HCT116 (cell line): ENCODE data around the gene MYOF. TPM values are rescaled to one million over a fixed set of nuclear protein-coding genes. Genes with fewer than 3 reads are reported as not detected.
A peak's percentile ranks its signal among the peaks of the same experiment; 100 is the strongest.
"Not testable (repeated sequence)": the region's sequence is repeated elsewhere in the genome, so short reads cannot be mapped to it uniquely, and the experiment has no call there.

Experiments used
- ATAC-seq: fragments of 200-7000 bp; cut with Tn5 transposase; 2 replicates; pipeline ENCODE4 v1.9.1; 2020; ENCODE audit warnings: mild to moderate bottlenecking, moderate library complexity
- BruUV-seq: library from RNA; stranded (reverse); fragments of 400-500 nt; replicated peaks from 2 replicates; lab custom pipeline; 2021; lab: Mats Ljungman, UMichigan
- CTCF ChIA-PET: fragments of 300-600 bp; sonication (Branson Sonifier 250); formaldehyde crosslinking; loops from one replicate; lab custom pipeline; 2021; ENCODE audit warnings: antibody characterized with exemption; lab: Charles Lee
- POLR2A ChIA-PET: fragments of 300-600, 350-600 bp; sonication (Branson Sonifier 250); formaldehyde crosslinking; loops from one replicate; lab custom pipeline; 2021; ENCODE audit warnings: antibody characterized with exemption; lab: Charles Lee
- RAD21 ChIA-PET, 2 experiments: fragments of 300-600 bp; sonication (Branson Sonifier 250); formaldehyde crosslinking; loops; one replicate each; lab custom pipeline; 2023; ENCODE audit warnings: low total read pairs in 2 of 2; ENCODE audit not compliant: uncharacterized antibody in 2 of 2, unreplicated experiment in 2 of 2, low non-redundant PET in 1 of 2; lab: Charles Lee
- DNase-seq: peaks from one replicate; pipeline ENCODE4 v3.0.0-alpha.2; 2010; ENCODE audit warnings: low read depth, low spot score
- H2AFZ ChIP-seq: fragments of 200-600 bp; shearing (Covaris generic), sonication (generic); 2 replicates; pipeline ENCODE4 v1.6.1; 2017; ENCODE audit warnings: low read depth, mixed run types, mixed read lengths, antibody characterized with exemption, low read length; ENCODE audit not compliant: poor library complexity, severe bottlenecking
- H3K27ac ChIP-seq: 2 replicates; pipeline ENCODE4 v1.5.1; 2012; ENCODE audit warnings: low read depth, low read length
- H3K27me3 ChIP-seq: fragments of 200-600 bp; sonication (generic); 2 replicates; pipeline ENCODE4 v1.6.1; 2016; ENCODE audit warnings: mixed run types, low read length, mixed read lengths; ENCODE audit not compliant: insufficient read depth
- H3K36me3 ChIP-seq, 2 experiments: fragments of 200-500 bp in 1 of 2; fragments of 200-600 bp in 1 of 2; sonication (Bioruptor generic) in 1 of 2; sonication (generic) in 1 of 2; 2 replicates each; pipeline versions ENCODE4 v1.5.1 to v1.6.1; 2014 to 2016; ENCODE audit warnings: low read length in 2 of 2, inconsistent platforms in 1 of 2, mixed read lengths in 1 of 2, mixed run types in 1 of 2; ENCODE audit not compliant: insufficient read depth in 2 of 2, control insufficient read depth in 1 of 2
- H3K4me1 ChIP-seq, 2 experiments: fragments of 200-600 bp in 1 of 2; sonication (generic) in 1 of 2; 2 replicates each; pipeline versions ENCODE4 v1.5.1 to v1.6.1; 2012 to 2017; ENCODE audit warnings: low read length in 2 of 2, inconsistent platforms in 1 of 2, mild to moderate bottlenecking in 1 of 2, mixed read lengths in 1 of 2, mixed run types in 1 of 2, moderate library complexity in 1 of 2; ENCODE audit not compliant: insufficient read depth in 2 of 2, control insufficient read depth in 1 of 2
- H3K4me2 ChIP-seq: fragments of 200-600 bp; sonication (generic); 2 replicates; pipeline ENCODE4 v1.6.1; 2017; ENCODE audit warnings: mixed run types, low read length, mixed read lengths
- H3K4me3 ChIP-seq, 2 experiments: fragments of 200-600 bp in 1 of 2; sonication (generic) in 1 of 2; replicated peaks in 1 of 2; 2 replicates each; pipeline ENCODE4 v1.5.1; 2011 to 2016; ENCODE audit warnings: low read length in 2 of 2, control low read depth in 1 of 2, low read depth in 1 of 2, mild to moderate bottlenecking in 1 of 2, mixed read lengths in 1 of 2, mixed run types in 1 of 2
- H3K79me2 ChIP-seq: fragments of 200-600 bp; sonication (generic); 2 replicates; pipeline ENCODE4 v1.6.1; 2017; ENCODE audit warnings: mild to moderate bottlenecking, mixed run types, low read length, moderate library complexity, mixed read lengths; ENCODE audit not compliant: insufficient read depth
- H3K9ac ChIP-seq: fragments of 200-600 bp; sonication (generic); 2 replicates; pipeline ENCODE4 v1.6.1; 2016; ENCODE audit warnings: low read length, mixed read lengths
- H3K9me2 ChIP-seq: fragments of 200-600 bp; sonication (generic), shearing (Covaris generic); 2 replicates; pipeline ENCODE4 v1.6.1; 2017; ENCODE audit warnings: mixed run types, mild to moderate bottlenecking, moderate library complexity; ENCODE audit not compliant: insufficient read depth
- H3K9me3 ChIP-seq, 2 experiments: fragments of 200-500 bp in 1 of 2; fragments of 200-600 bp in 1 of 2; sonication (Bioruptor generic) in 1 of 2; sonication (generic) in 1 of 2; 2 replicates each; pipeline ENCODE4 v1.6.1; 2014 to 2017; ENCODE audit warnings: low read length in 2 of 2, mixed read lengths in 2 of 2, inconsistent platforms in 1 of 2, low read depth in 1 of 2, mild to moderate bottlenecking in 1 of 2, mixed run types in 1 of 2, moderate library complexity in 1 of 2; ENCODE audit not compliant: control insufficient read depth in 1 of 2, insufficient read depth in 1 of 2
- H4K20me1 ChIP-seq: fragments of 200-600 bp; sonication (generic), shearing (Covaris generic); 2 replicates; pipeline ENCODE4 v1.6.1; 2017; ENCODE audit warnings: mixed run types, mild to moderate bottlenecking, moderate library complexity; ENCODE audit not compliant: insufficient read depth
- ELF1 ChIP-seq: IDR thresholded peaks from 2 replicates; pipeline ENCODE4 v1.6.1; 2012; ENCODE audit warnings: low read depth, borderline replicate concordance
- TCF7L2 ChIP-seq: IDR thresholded peaks from 2 replicates; pipeline ENCODE4 v1.7.0; 2011; ENCODE audit warnings: borderline replicate concordance, inconsistent platforms; ENCODE audit not compliant: insufficient read depth, insufficient read length; ENCODE audit errors: extremely low read depth
- YY1 ChIP-seq: IDR thresholded peaks from 2 replicates; pipeline ENCODE4 v1.6.1; 2011; ENCODE audit warnings: low read length, low read depth, moderate library complexity, mild to moderate bottlenecking; ENCODE audit not compliant: insufficient replicate concordance; ENCODE audit errors: extremely low read depth
- ZNF274 ChIP-seq: fragments of 200-500 bp; sonication (Bioruptor generic); IDR thresholded peaks from 2 replicates; pipeline ENCODE4 v1.6.1; 2014; ENCODE audit warnings: mild to moderate bottlenecking, low read depth, low read length, inconsistent platforms
- intact Hi-C: fragments of 100-400 bp; cut with micrococcal nuclease; formaldehyde crosslinking; loops from 2 replicates; pipeline ENCODE4 v1.10.0; 2022
- total RNA-seq: library from RNA; stranded (reverse); gene quantifications from one replicate; pipeline ENCODE4 v1.2.1, GENCODE V29; 2021; ENCODE audit not compliant: unreplicated experiment
- TF ChIP-seq, protein P1 (sequence below): IDR thresholded peaks from 2 replicates; pipeline ENCODE4 v1.6.1; 2012; ENCODE audit warnings: low read depth

The MYOF gene
- total RNA-seq, 1 experiment from 2014 or later, result 250 TPM

DNA sequence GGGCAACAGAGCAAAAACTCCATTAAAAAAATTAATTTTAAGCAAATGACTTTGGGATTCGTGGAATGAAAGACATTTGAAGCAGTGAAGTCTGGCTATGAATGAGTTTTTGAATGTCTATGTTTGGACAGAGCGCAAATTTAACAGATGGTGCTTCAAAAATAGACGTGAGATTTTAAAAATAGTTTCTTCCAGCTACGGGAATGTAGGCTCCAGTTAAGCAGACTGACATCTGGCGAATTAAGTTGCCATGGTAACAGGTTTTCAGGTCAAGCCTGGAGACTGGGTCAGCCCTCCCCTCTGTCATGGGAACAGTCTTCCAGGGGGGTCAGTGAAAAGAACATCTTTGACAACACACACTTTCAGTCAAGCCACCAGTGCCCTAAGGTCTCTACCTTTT is 62.0 kb downstream of the MYOF start:
- intact Hi-C loops, result no loop called here
- no peaks in the 10 kb centered on the region for H3K9me3 ChIP-seq
- peaks cover 92% of the 10 kb centered on the region for H3K79me2 ChIP-seq
- H3K4me1 ChIP-seq, result peaks cover 75 to 92% of the 10 kb centered on the region in 2 experiments
- DNase-seq (no peak), ATAC-seq (no peak)
- RAD21 ChIA-PET, result no interaction called here
- H3K9me2 ChIP-seq, result no peaks in the 10 kb centered on the region
- TF ChIP-seq TCF7L2, result no peak
- no peak for TF ChIP-seq ELF1
- TF ChIP-seq, protein P1, sequence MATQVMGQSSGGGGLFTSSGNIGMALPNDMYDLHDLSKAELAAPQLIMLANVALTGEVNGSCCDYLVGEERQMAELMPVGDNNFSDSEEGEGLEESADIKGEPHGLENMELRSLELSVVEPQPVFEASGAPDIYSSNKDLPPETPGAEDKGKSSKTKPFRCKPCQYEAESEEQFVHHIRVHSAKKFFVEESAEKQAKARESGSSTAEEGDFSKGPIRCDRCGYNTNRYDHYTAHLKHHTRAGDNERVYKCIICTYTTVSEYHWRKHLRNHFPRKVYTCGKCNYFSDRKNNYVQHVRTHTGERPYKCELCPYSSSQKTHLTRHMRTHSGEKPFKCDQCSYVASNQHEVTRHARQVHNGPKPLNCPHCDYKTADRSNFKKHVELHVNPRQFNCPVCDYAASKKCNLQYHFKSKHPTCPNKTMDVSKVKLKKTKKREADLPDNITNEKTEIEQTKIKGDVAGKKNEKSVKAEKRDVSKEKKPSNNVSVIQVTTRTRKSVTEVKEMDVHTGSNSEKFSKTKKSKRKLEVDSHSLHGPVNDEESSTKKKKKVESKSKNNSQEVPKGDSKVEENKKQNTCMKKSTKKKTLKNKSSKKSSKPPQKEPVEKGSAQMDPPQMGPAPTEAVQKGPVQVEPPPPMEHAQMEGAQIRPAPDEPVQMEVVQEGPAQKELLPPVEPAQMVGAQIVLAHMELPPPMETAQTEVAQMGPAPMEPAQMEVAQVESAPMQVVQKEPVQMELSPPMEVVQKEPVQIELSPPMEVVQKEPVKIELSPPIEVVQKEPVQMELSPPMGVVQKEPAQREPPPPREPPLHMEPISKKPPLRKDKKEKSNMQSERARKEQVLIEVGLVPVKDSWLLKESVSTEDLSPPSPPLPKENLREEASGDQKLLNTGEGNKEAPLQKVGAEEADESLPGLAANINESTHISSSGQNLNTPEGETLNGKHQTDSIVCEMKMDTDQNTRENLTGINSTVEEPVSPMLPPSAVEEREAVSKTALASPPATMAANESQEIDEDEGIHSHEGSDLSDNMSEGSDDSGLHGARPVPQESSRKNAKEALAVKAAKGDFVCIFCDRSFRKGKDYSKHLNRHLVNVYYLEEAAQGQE, result no peak
- TF ChIP-seq ZNF274, result no peak
- TF ChIP-seq YY1, result no peak
- no peak overlapping the region for H3K9ac ChIP-seq
- peaks cover 0 to 39% of the 10 kb centered on the region in 2 experiments; a peak in 2 of 4 replicates for H3K36me3 ChIP-seq
- no peak overlapping the region for H2AFZ ChIP-seq
- H3K27me3 ChIP-seq, result no peaks in the 10 kb centered on the region
- H3K27ac ChIP-seq, result no peak overlapping the region
- CTCF ChIA-PET, result interaction anchor here (2.3 kb wide), 1 partner anchor 63 kb away, joined by 7 read pairs; the partner anchor contains the start of gene MYOF
- no peaks in the 10 kb centered on the region for H4K20me1 ChIP-seq
- H3K4me3 ChIP-seq, result no peak overlapping the region
- POLR2A ChIA-PET, result interaction anchor here (1.4 to 1.5 kb wide), 2 partner anchors 17 to 37 kb away, joined by 3 to 5 read pairs; no protein-coding TSS in a partner anchor
- H3K4me2 ChIP-seq, result no peak overlapping the region; the same call in 1 of the 2 replicates
- BruUV-seq, result no TSS peak

DNA sequence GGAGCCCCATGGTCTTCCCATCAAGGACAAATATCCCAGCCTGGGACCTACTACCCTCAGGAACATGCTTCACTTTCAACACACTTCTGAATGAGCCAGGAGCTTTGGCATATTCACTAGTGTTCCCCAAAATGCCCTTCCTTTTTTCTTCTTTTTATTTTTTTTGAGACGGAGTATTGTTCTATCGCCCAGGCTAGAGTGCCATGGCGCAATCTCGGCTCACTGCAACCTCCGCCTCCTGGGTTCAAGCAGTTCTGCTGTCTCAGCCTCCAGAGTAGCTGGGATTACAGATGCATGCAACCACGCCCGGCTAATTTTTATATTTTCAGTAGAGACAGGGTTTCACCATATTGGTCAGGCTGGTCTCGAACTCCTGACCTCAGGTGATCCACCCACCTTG is 63.1 kb downstream of the MYOF start:
- H3K27me3 ChIP-seq, H3K9me3 ChIP-seq, DNase-seq, H3K9me2 ChIP-seq, H3K4me3 ChIP-seq, RAD21 ChIA-PET, H4K20me1 ChIP-seq, ATAC-seq, intact Hi-C loops, POLR2A ChIA-PET, BruUV-seq, H2AFZ ChIP-seq: not testable (repeated sequence)
- peak overlapping the region; percentile 32 for H3K27ac ChIP-seq
- H3K36me3 ChIP-seq, result peaks cover 0 to 38% of the 10 kb centered on the region in 2 experiments; a peak in 2 of 4 replicates
- H3K4me2 ChIP-seq, result peak overlapping the region; percentile 49
- H3K4me1 ChIP-seq, result peaks cover 64 to 83% of the 10 kb centered on the region in 2 experiments
- CTCF ChIA-PET, result interaction anchor here (2.3 kb wide), 1 partner anchor 64 kb away, joined by 7 read pairs; the partner anchor contains the start of gene MYOF
- H3K9ac ChIP-seq, result peak overlapping the region; percentile 35; the same call in 1 of the 2 replicates
- H3K79me2 ChIP-seq, result peaks cover 87% of the 10 kb centered on the region
